NCI-H2171 treated with DMSO at 0.1 percent for 48 hours (cell line): ENCODE measurements around the gene LIMS1.
"Not testable (repeated sequence)": the region's sequence is repeated elsewhere in the genome, so short reads cannot be mapped to it uniquely, and the experiment has no call there.

ENCODE experiments used
- DNase-seq: peaks from one replicate; lab custom pipeline; 2025; lab: John Stamatoyannopoulos, UW

The LIMS1 gene

DNA sequence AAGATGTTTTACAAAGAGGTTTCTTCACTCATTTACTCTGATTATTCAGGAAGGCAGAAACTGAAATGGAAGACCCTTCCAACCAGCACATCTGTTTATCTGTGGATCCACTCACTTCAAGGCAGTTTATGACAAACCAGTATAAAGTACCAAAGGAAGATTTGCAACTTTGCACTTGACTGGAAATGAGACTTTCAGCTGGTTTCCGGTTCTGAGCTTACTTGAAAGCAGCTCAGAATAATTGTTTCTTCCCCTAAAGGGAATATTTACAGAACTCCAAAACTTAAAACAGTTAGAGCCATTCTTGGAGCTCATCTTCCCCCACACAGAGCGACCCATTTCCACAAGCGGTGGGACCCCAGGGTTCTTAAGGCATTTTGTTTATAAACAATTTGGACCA lies 129.8 kb downstream of the LIMS1 start:
- not testable (repeated sequence) for DNase-seq

GRCh38 chr2:108664979-108665378 lies 130.7 kb downstream of the LIMS1 start:
- not testable (repeated sequence) for DNase-seq

DNA sequence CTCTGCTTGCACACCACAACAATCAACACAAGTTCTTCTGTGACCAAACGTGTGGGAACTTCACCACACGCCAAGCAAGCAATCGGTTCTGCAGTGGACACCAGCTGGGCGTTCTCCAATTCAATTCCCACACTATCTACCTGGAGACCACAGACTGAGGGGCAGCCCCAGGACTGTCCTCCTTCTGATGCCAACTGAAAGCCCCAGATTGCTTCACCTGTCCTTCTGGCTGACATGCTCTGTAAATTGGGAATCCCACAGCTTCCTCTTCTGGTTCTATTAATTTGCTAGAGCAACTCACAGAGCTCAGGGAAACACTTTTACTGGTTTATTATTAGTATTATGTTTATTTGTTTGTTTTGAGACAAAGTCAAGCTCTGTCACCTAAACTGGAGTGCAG lies 131.7 kb downstream of the LIMS1 start:
- DNase-seq: not testable (repeated sequence)

- DNase-seq: not testable (repeated sequence)
Observed at GRCh38 chr2:108667140-108667539, 132.9 kb downstream of the LIMS1 start.

GRCh38 chr2:108670282-108670681 lies 136.0 kb downstream of the LIMS1 start:
- not testable (repeated sequence) for DNase-seq

DNA sequence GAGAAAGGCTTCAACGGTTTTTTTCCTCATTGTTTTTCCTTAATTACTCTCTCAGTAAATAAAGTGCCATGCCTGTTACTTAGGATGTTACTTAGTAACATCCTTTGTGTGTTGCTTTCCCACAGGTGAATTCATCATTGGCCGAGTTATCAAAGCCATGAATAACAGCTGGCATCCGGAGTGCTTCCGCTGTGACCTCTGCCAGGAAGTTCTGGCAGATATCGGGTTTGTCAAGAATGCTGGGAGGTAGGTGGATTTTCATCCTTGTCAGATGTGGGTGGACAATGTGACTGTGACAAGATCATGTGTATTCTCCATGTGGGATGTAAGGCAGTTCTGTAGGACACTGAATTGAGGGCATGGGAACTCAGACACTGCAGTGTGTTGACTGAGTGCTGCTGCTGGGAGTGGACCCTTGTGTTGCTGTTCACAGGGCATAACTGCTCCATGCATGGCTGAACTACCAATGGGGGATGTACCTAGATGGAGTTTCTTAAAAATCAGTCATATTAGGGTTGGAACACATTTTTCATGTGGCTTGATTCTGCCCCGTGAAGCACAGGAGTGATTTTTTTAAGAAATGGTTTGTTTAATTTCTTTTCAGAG lies 138.0 kb downstream of the LIMS1 start:
- not testable (repeated sequence) for DNase-seq

- not testable (repeated sequence) for DNase-seq
Observed at GRCh38 chr2:108676522-108676921, 142.3 kb downstream of the LIMS1 start.

DNA sequence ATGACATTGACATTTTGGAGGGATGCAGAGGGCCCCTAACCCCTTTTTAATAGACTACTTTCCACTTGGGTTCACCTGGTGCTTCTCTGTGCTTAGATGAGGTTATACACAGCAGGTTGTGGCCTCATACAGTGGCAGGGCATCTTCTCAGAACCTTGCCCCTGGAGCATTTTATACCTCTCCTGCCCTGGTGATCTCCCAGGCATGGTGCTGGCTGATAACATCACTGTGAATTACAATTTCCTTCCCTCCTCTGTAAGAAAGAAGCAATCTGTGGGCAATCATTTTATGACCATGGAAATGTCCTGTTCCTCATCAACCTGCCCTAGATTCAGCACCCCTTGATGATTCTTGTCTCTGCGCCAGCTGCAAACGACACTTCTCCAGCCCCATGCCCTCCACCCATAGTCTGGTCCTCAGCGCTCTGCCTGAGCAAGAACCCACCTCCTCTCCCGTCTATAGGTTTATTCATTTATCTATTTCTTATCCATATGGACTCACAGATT lies 143.0 kb downstream of the LIMS1 start:
- DNase-seq: not testable (repeated sequence)

DNA sequence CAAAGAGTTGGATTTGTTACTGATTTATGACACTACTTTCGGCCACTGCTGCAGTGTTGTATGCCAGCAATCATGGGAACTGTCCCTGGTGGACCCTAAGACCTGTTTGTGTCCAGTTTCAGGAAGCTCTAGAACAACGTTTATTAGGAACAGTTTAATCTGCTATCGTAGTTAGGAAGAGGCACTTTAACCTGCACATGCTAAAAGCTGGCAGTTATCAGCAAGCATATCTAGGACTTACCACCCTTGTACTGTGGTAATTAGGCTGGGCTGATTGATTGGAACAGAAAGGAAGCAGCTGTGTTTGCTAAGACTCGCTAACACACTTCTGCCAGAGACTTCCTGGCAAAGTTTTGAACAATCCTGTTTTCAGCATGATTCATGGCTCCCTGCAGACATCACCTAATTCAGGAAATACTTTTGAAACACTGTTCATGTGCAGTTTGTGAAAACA lies 144.0 kb downstream of the LIMS1 start:
- DNase-seq: not testable (repeated sequence)

GRCh38 chr2:108680805-108681204 lies 146.5 kb downstream of the LIMS1 start:
- DNase-seq: not testable (repeated sequence)

- DNase-seq: not testable (repeated sequence)
Observed at GRCh38 chr2:108688818-108689756, 154.8 kb downstream of the LIMS1 start.

DNA sequence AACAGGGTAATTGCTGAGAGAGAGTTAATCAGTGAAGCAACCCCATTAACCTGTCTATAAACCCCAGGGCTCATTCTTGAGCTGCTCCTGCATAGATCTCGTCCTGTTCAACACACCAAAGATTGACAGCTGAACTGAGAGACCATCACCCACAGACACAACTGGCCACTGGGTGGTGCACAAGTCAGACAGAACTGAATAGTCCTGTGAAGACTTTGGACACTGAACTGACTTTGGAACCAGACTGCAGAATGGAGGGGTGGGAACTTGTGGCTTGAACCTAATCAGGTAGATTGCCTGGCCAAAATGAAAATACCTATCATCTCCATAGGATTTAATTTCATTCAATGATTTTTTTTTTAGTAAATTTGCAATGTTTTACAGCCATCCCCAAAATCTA lies 155.7 kb downstream of the LIMS1 start:
- not testable (repeated sequence) for DNase-seq

- DNase-seq: no peak
Observed at GRCh38 chr2:108691447-108691846, 157.2 kb downstream of the LIMS1 start.

DNA sequence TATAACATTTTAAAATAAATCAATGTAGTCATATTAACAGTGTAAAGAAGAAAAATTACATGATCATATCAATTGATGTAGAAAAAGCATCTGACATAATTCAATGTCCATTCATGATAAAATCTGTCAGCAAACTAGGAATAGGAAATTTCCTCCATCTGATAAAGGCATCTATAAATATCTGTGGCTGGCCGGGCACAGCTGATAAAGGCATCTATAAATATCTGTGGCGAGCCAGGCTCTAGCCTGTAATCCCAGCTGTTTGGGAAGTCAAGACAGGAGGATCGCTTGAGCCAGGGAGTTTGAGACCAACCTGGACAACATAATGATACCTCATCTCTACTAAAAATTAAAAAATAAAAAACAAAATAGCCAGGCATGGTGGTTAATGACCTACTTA lies 166.9 kb downstream of the LIMS1 start:
- DNase-seq: no peak

DNA sequence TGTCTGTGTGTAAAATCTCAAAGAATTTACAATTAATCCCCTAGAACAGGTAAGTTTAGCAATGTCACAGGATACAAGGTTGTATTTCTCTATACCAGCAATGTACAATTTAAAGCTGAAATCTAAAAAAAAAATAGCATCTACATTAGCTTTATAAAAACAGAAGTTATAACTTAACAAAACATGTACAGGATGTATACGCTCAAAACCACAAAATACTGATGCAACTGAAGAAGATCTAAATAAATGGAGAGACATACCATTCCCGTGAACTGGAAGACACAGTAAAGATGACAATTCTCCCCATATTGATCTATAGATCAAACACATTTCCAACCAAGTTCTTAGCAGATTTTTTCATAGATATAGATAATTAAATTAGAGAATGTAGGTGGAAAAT lies 167.5 kb downstream of the LIMS1 start:
- no peak for DNase-seq

DNA sequence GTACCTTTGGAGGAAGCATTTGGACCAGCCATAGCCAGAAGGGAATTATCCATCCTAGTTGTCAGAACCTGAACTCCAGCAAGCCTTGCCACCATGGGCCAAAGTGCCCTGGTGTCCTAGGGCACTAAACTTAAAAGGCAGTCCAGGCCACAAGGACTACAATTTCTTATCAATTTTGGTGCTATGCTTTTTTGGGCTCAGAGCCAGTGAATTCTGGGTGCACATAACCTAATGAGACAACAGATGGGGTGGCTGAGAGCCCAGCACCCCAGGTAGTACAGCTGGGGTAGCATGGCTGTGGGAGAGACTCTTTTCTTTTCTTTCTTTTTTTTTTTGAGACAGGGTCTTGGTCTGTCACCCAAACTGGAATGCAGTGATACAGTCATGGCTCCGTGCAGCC lies 170.6 kb downstream of the LIMS1 start:
- DNase-seq: no peak

DNA sequence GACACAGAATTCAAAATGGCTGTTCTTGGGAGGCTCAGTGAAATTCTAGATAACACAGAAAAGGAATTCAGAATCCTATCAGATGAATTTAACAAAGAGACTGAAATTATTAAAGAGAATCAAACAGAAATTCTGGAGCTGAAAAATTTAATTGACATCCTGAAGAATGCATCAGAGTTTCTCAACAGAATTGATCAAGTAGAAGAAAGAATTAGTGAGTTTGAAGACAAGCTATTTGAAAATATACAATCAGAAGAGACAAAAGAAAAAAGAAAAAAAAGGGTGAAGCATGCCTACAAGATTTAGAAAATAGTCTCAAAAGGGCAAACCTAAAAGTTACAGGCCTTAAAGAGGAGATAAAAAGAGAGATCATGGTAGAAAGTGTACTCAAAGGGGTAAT lies 173.0 kb downstream of the LIMS1 start:
- no peak for DNase-seq

GRCh38 chr2:108716971-108717370 lies 182.7 kb downstream of the LIMS1 start:
- DNase-seq: not testable (repeated sequence)

GRCh38 chr2:108719149-108720044 lies 185.1 kb downstream of the LIMS1 start, which contains the start of gene RANBP2:
Gene RANBP2 (plus strand): TSS chr2:108719482. CDS start chr2:108719607, 125 bp downstream.
- peak; percentile 94 for DNase-seq

- not testable (repeated sequence) for DNase-seq
Observed at GRCh38 chr2:108726048-108726447, 191.8 kb downstream of the LIMS1 start.

GRCh38 chr2:108734656-108735055 lies 200.4 kb downstream of the LIMS1 start:
- not testable (repeated sequence) for DNase-seq
